ENCODE results near the gene PLCB1. TPM values are rescaled to one million over a fixed set of nuclear protein-coding genes. Genes with fewer than 3 reads are reported as not detected.

PLCB1 gene
- total and polyA plus RNA-seq, 2 of the 4 experiments (the other 2 are of a cell fraction): 5.6 to 16.1 TPM

- Histone ChIP-seq H3K4me1 (ENCODE audit: control insufficient read depth, insufficient read depth, low read length) (peaks cover 1% of the 10 kb centered on the region; the same call in 1 of the 2 replicates), H3K4me3 (ENCODE audit: insufficient read depth, low read depth, low read length) (no peak overlapping the region), H2BK5ac (ENCODE audit: low read depth, low read length, poor library complexity, severe bottlenecking) (no peak overlapping the region), H3K9ac (ENCODE audit: low read depth, low read length) (no peak overlapping the region), H3K9me1 (ENCODE audit: insufficient read depth, low read length) (no peaks in the 10 kb centered on the region), H2AK5ac (ENCODE audit: low read depth, low read length) (no peak overlapping the region), H2AK9ac (replicated peaks; ENCODE audit: low read depth, low read length, poor library complexity) (no peak overlapping the region), H3K4ac (ENCODE audit: low read depth, low read length) (no peak overlapping the region), H3K4me2 (ENCODE audit: low read depth, low read length) (no peak overlapping the region), H4K8ac (ENCODE audit: low read depth in 2 of 2, low read length in 2 of 2) (no peak overlapping the region), H3K9me3 (ENCODE audit: control insufficient read depth, insufficient read depth, low read length) (no peaks in the 10 kb centered on the region), H3K79me1 (ENCODE audit: low read depth in 1 of 2, low read length in 2 of 2) (no peaks in the 10 kb centered on the region), H2BK20ac (ENCODE audit: low read depth, low read length) (no peak overlapping the region), H2BK120ac (ENCODE audit: low read depth, low read length) (no peak overlapping the region), H3K23ac (ENCODE audit: low read depth, low read length) (no peak overlapping the region), H2AFZ (replicated peaks; ENCODE audit: low read length, poor library complexity) (no peak overlapping the region), H3K36me3 (ENCODE audit: control insufficient read depth, insufficient read depth, low read length) (no peaks in the 10 kb centered on the region), H4K20me1 (ENCODE audit: insufficient read depth, low read length) (no peaks in the 10 kb centered on the region), H4K5ac (ENCODE audit: low read depth, low read length) (no peak overlapping the region), H4K91ac (ENCODE audit: insufficient read depth, low read depth, low read length) (no peak overlapping the region), H3K56ac (ENCODE audit: extremely low read depth, insufficient read depth, low read length) (no peak overlapping the region), H3K27ac (ENCODE audit: insufficient read depth, low read length) (no peak overlapping the region), H3K14ac (replicated peaks; ENCODE audit: low read depth, low read length) (no peak overlapping the region), H3K27me3 (ENCODE audit: control insufficient read depth, insufficient read depth, low read length) (no peaks in the 10 kb centered on the region), H2BK15ac (ENCODE audit: low read depth, low read length) (no peak overlapping the region), H3K18ac (ENCODE audit: low read depth, low read length) (no peak overlapping the region)
- ChIA-PET POLR2A (ENCODE audit: unreplicated experiment) (no interaction called here), CTCF (interaction anchor here (1.1 kb wide), 1 partner anchor 57 kb away, joined by 3 read pairs; no protein-coding TSS in a partner anchor)
- no TSS peak for BruUV-seq (replicated peaks)
- DNase-seq (no peak), ATAC-seq (ENCODE audit: low read depth) (no peak)
- intact Hi-C loops (cut with micrococcal nuclease) (no loop called here), in situ Hi-C loops (cut with MboI; ENCODE audit: low sequenced_read_pairs) (no loop called here), dilution Hi-C loops (cut with HindIII; ENCODE audit: low sequenced_read_pairs, unreplicated experiment) (no loop called here)
- no CpG with 5 or more reads among the region's 4 CpGs for WGBS, 2 experiments (ENCODE audit: extremely low coverage in 2 of 2, insufficient read length in 1 of 2)
- TF ChIP-seq RFX5 (IDR thresholded peaks at IDR 0.05; ENCODE audit: low read depth, low read length) (no peak), POLR2A (IDR thresholded peaks at IDR 0.05; ENCODE audit: low read depth, low read length) (no peak), BHLHE40 (IDR thresholded peaks at IDR 0.05; ENCODE audit: low read depth, low read length) (no peak)
- TF ChIP-seq, protein P1, sequence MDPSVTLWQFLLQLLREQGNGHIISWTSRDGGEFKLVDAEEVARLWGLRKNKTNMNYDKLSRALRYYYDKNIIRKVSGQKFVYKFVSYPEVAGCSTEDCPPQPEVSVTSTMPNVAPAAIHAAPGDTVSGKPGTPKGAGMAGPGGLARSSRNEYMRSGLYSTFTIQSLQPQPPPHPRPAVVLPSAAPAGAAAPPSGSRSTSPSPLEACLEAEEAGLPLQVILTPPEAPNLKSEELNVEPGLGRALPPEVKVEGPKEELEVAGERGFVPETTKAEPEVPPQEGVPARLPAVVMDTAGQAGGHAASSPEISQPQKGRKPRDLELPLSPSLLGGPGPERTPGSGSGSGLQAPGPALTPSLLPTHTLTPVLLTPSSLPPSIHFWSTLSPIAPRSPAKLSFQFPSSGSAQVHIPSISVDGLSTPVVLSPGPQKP (IDR thresholded peaks at IDR 0.05; ENCODE audit: borderline replicate concordance, low read depth, low read length): no peak
Measured at GRCh38 chr20:8664778-8665177, 532.7 kb downstream of the PLCB1 start.
